ENCODE data around the gene CDKAL1. TPM values are rescaled to one million over a fixed set of nuclear protein-coding genes. Genes with fewer than 3 reads are reported as not detected.

CDKAL1 gene
- total and polyA plus RNA-seq, 2 of the 13 experiments (the other 11 are each of a cell fraction or from before 2014, with no cell fraction given), result 9.5 to 27.7 TPM

GRCh38 chr6:21083708-21084107 is 549.5 kb downstream of the CDKAL1 start:
- no peak overlapping the region for H2AFZ ChIP-seq (ENCODE audit: low read length)
- intact Hi-C loops (cut with micrococcal nuclease; ENCODE audit: unreplicated experiment), result no loop called here

GRCh38 chr6:21084656-21085055 is 550.4 kb downstream of the CDKAL1 start:
- Histone ChIP-seq H3K9me3 (ENCODE audit: low read length) (no peaks in the 10 kb centered on the region), H3K4me3 (replicated peaks in 1 of 3; ENCODE audit: insufficient read depth in 1 of 3, low read depth in 2 of 3, low read length in 3 of 3) (no peak overlapping the region), H4K20me1 (ENCODE audit: insufficient read depth, low read length) (no peaks in the 10 kb centered on the region), H3K27ac (ENCODE audit: extremely low read length, insufficient read depth, low read length) (no peak overlapping the region), H3K4me2 (ENCODE audit: low read depth, low read length) (no peak overlapping the region), H3K36me3 (replicated peaks in 1 of 2; ENCODE audit: control insufficient read depth in 1 of 2, insufficient read depth in 2 of 2, low read length in 2 of 2) (peaks cover 0 to 3% of the 10 kb centered on the region in 2 experiments; a peak in 2 of 5 replicates), H3K79me2 (ENCODE audit: insufficient read depth, low read length) (no peaks in the 10 kb centered on the region), H3K4me1 (ENCODE audit: insufficient read depth, low read length) (peaks cover 12% of the 10 kb centered on the region), H3K27me3 (ENCODE audit: control insufficient read depth in 1 of 2, insufficient read depth in 2 of 2, low read length in 2 of 2) (no peaks in the 10 kb centered on the region), H3K9ac (ENCODE audit: insufficient read depth, low read depth, low read length) (no peak overlapping the region), H2AFZ (ENCODE audit: low read length) (no peak overlapping the region)
- CTCF ChIA-PET (ENCODE audit: low intra/inter-chr PET ratio, low total read pairs), result no interaction called here
- BruUV-seq (replicated peaks), result no TSS peak
- POLR2A ChIA-PET, result no interaction called here
- WGBS (ENCODE audit: low lambda C conversion rate), result 97% methylated on average over 2 of the region's 2 CpGs
- FAIRE-seq (no peak), DNase-seq (ENCODE audit: low spot score) (no peak), ATAC-seq (no peak)
- TF ChIP-seq HES4 (CRISPR knock-in tag; IDR thresholded peaks at IDR 0.05; ENCODE audit: borderline replicate concordance) (no peak), GABPB1 (CRISPR knock-in tag; IDR thresholded peaks at IDR 0.05) (no peak), ZNF331 (CRISPR knock-in tag; IDR thresholded peaks at IDR 0.05) (no peak), NCOA2 (CRISPR knock-in tag; IDR thresholded peaks at IDR 0.05) (no peak), CREM (IDR thresholded peaks at IDR 0.05) (no peak), CREM (CRISPR knock-in tag; IDR thresholded peaks at IDR 0.05) (no peak), ZNF530 (CRISPR knock-in tag; IDR thresholded peaks at IDR 0.05; ENCODE audit: low read depth) (no peak)
- intact Hi-C loops (cut with micrococcal nuclease; ENCODE audit: unreplicated experiment), result no loop called here
- in situ Hi-C loops (cut with HindIII; ENCODE audit: extremely low pct_ligation_motif_present, low pct_unique_long_range_greater_than_20kb), result no loop called here

More at GRCh38 chr6:21083708-21084107, 549.5 kb downstream of the CDKAL1 start:
- DNase-seq (ENCODE audit: low spot score) (no peak), ATAC-seq (no peak), FAIRE-seq (no peak)
- ChIA-PET POLR2A (no interaction called here), CTCF (ENCODE audit: low intra/inter-chr PET ratio, low total read pairs) (no interaction called here)
- in situ Hi-C loops (cut with HindIII; ENCODE audit: extremely low pct_ligation_motif_present, low pct_unique_long_range_greater_than_20kb), result no loop called here
- Histone ChIP-seq H3K4me2 (ENCODE audit: low read depth, low read length) (no peak overlapping the region), H3K36me3 (replicated peaks in 1 of 2; ENCODE audit: control insufficient read depth in 1 of 2, insufficient read depth in 2 of 2, low read length in 2 of 2) (peaks cover 0 to 1% of the 10 kb centered on the region in 2 experiments; a peak in 2 of 5 replicates), H4K20me1 (ENCODE audit: insufficient read depth, low read length) (no peaks in the 10 kb centered on the region), H3K4me1 (ENCODE audit: insufficient read depth, low read length) (peaks cover 12% of the 10 kb centered on the region), H3K27ac (ENCODE audit: extremely low read length, insufficient read depth, low read length) (no peak overlapping the region), H3K4me3 (replicated peaks in 1 of 3; ENCODE audit: insufficient read depth in 1 of 3, low read depth in 2 of 3, low read length in 3 of 3) (no peak overlapping the region), H3K9me3 (ENCODE audit: low read length) (no peaks in the 10 kb centered on the region), H3K27me3 (ENCODE audit: control insufficient read depth in 1 of 2, insufficient read depth in 2 of 2, low read length in 2 of 2) (no peaks in the 10 kb centered on the region), H3K79me2 (ENCODE audit: insufficient read depth, low read length) (no peaks in the 10 kb centered on the region), H3K9ac (ENCODE audit: insufficient read depth, low read depth, low read length) (no peak overlapping the region)
- BruUV-seq (replicated peaks), result no TSS peak
- TF ChIP-seq KLF12 (CRISPR knock-in tag; IDR thresholded peaks at IDR 0.05; ENCODE audit: borderline replicate concordance), result no peak
- TF ChIP-seq RFX1 (IDR thresholded peaks at IDR 0.05), result no peak
- peak; percentile 74 for TF ChIP-seq ATF7 (IDR thresholded peaks at IDR 0.05)
- no peak for TF ChIP-seq ATF7 (CRISPR knock-in tag; IDR thresholded peaks at IDR 0.05)
- no peak for TF ChIP-seq ZNF747 (CRISPR knock-in tag; IDR thresholded peaks at IDR 0.05; ENCODE audit: borderline replicate concordance)
- no peak for TF ChIP-seq ARID3A (IDR thresholded peaks at IDR 0.05; ENCODE audit: low read depth, low read length)
- 72% methylated on average over 4 of the region's 4 CpGs for WGBS (ENCODE audit: low lambda C conversion rate)
